Activated B cell treated with CpG ODN at 0.5 μM for 24 hours (primary cell): ENCODE measurements around the gene UTY. TPM values are rescaled to one million over a fixed set of nuclear protein-coding genes. Genes with fewer than 3 reads are reported as not detected.

ENCODE experiments used
- ATAC-seq: fragments of 200-7000 bp; cut with Tn5 transposase; one replicate; pipeline ENCODE4 v1.10.0; 2021; ENCODE audit warnings: low read depth, mild to moderate bottlenecking, moderate library complexity
- CTCF ChIA-PET: fragments of 350-600 bp; sonication (Branson Sonifier 250); formaldehyde crosslinking; loops from one replicate; lab custom pipeline; 2021; ENCODE audit warnings: antibody characterized with exemption; lab: Charles Lee
- POLR2A ChIA-PET: fragments of 350-600 bp; sonication (Branson Sonifier 250); formaldehyde crosslinking; loops from one replicate; lab custom pipeline; 2021; ENCODE audit warnings: antibody characterized with exemption; lab: Charles Lee
- DNase-seq: peaks from one replicate; pipeline ENCODE4 v3.0.0; 2022
- H3K27ac Mint-ChIP-seq: one replicate; pipeline ENCODE4 v1.8.0; 2020; ENCODE audit warnings: mixed read lengths
- H3K27me3 Mint-ChIP-seq: one replicate; pipeline ENCODE4 v1.8.0; 2021; ENCODE audit warnings: mixed read lengths
- H3K36me3 Mint-ChIP-seq: one replicate; pipeline ENCODE4 v1.8.0; 2021; ENCODE audit warnings: low read depth, mixed read lengths
- H3K4me1 Mint-ChIP-seq: one replicate; pipeline ENCODE4 v1.8.0; 2021; ENCODE audit warnings: mixed read lengths
- H3K4me3 Mint-ChIP-seq: one replicate; pipeline ENCODE4 v1.8.0; 2020; ENCODE audit warnings: mild to moderate bottlenecking, mixed read lengths
- H3K9me3 Mint-ChIP-seq: one replicate; pipeline ENCODE4 v1.8.0; 2020; ENCODE audit warnings: mixed read lengths
- intact Hi-C: fragments of 100-400 bp; cut with micrococcal nuclease; formaldehyde crosslinking; loops from one replicate; pipeline ENCODE4 v1.15.1; 2024
- total RNA-seq: library from RNA; stranded (reverse); gene quantifications from 2 replicates; pipeline ENCODE4 v1.2.3, GENCODE V29; 2022
- TF ChIP-seq, protein P1 (sequence below): fragments of 200-600 bp; IDR thresholded peaks from one replicate; pipeline ENCODE4 v1.8.0; 2022; ENCODE audit warnings: antibody characterized with exemption, mild to moderate bottlenecking

UTY gene
- total RNA-seq, 1 donor from 2014 or later: 65.0 TPM

DNA sequence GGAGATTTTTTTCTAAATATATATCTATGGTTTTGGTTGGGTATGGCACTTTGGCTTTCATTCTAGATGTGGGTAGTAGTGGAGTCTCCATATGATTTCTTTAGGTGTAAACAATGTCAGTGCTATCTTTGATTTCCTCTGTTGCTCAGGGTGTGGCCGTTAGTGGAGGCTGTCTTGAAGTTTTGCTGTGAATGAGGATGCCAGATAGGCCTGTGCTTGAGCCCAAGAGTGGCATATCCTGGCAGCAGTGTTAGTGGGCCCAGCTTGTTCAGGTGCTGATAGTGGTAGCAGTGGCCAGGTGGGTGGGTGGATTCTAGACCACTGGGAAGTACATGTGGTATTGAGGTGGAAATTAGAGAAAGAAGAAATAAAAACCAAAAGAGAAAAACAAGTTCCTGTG lies 8.9 kb upstream of the UTY start:
- ATAC-seq (no peak), DNase-seq (no peak)
- Mint-ChIP-seq H3K27ac (no peak overlapping the region), H3K36me3 (no peaks in the 10 kb centered on the region), H3K4me3 (no peak overlapping the region), H3K9me3 (no peaks in the 10 kb centered on the region), H3K27me3 (no peaks in the 10 kb centered on the region), H3K4me1 (no peaks in the 10 kb centered on the region)
- TF ChIP-seq, protein P1, sequence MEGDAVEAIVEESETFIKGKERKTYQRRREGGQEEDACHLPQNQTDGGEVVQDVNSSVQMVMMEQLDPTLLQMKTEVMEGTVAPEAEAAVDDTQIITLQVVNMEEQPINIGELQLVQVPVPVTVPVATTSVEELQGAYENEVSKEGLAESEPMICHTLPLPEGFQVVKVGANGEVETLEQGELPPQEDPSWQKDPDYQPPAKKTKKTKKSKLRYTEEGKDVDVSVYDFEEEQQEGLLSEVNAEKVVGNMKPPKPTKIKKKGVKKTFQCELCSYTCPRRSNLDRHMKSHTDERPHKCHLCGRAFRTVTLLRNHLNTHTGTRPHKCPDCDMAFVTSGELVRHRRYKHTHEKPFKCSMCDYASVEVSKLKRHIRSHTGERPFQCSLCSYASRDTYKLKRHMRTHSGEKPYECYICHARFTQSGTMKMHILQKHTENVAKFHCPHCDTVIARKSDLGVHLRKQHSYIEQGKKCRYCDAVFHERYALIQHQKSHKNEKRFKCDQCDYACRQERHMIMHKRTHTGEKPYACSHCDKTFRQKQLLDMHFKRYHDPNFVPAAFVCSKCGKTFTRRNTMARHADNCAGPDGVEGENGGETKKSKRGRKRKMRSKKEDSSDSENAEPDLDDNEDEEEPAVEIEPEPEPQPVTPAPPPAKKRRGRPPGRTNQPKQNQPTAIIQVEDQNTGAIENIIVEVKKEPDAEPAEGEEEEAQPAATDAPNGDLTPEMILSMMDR: no peak
- ChIA-PET POLR2A (interaction anchor here (1.3 kb wide), 1 partner anchor 9 kb away, joined by 4 read pairs; the partner anchor contains the start of gene UTY), CTCF (no interaction called here)
- intact Hi-C loops: no loop called here

DNA sequence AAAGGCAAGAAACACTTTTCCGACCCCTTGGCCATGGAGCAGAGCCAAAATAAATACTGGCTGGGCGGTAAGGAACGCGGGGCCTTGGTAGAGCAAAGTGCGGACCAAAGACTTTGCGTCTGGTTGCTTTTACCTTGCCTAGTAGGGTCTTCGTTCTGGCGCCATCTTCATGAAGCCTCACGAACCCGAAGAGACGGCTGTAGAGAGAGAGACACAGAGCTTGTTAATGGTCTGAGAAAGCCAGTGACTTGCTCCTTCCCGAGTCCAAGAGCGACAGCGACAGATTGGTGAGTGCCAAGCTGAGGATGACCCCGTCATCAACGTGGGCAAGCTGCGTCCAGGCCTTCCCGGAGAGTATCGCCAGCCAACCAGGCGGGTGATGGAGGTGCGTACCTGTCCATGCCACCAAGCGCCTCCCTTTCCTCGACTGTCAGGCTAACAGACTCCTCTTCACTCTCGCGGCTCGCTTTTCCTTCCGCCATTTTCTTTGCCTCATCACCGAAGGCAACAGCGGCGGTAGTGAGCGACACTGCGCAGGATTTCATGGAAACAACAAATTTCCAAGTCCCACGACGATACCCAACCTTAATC lies 617 bp downstream of the UTY start:
- peak; percentile 27 for DNase-seq
- peak overlapping the region; percentile 93 for H3K4me3 Mint-ChIP-seq
- ChIA-PET CTCF (interaction anchor here (1.6 kb wide), 1 partner anchor 15 kb away, joined by 3 read pairs; no protein-coding TSS in a partner anchor), POLR2A (interaction anchor here (0.6 to 3.0 kb wide), 4 partner anchors 10 to 575 kb away, joined by 4 to 20 read pairs (median 4); partner anchors contain the start of genes DDX3Y and TMSB4Y)
- intact Hi-C loops: loop anchor here (2.0 to 5.0 kb wide), 4 partner anchors 42 to 817 kb away; no protein-coding TSS in a partner anchor
- no peaks in the 10 kb centered on the region for H3K9me3 Mint-ChIP-seq
- TF ChIP-seq, protein P1: no peak
- peaks cover 28% of the 10 kb centered on the region for H3K4me1 Mint-ChIP-seq
- peak overlapping the region; percentile 98 for H3K27ac Mint-ChIP-seq
- ATAC-seq: peak; percentile 58
- no peaks in the 10 kb centered on the region for H3K27me3 Mint-ChIP-seq
- H3K36me3 Mint-ChIP-seq: peaks cover 32% of the 10 kb centered on the region

DNA sequence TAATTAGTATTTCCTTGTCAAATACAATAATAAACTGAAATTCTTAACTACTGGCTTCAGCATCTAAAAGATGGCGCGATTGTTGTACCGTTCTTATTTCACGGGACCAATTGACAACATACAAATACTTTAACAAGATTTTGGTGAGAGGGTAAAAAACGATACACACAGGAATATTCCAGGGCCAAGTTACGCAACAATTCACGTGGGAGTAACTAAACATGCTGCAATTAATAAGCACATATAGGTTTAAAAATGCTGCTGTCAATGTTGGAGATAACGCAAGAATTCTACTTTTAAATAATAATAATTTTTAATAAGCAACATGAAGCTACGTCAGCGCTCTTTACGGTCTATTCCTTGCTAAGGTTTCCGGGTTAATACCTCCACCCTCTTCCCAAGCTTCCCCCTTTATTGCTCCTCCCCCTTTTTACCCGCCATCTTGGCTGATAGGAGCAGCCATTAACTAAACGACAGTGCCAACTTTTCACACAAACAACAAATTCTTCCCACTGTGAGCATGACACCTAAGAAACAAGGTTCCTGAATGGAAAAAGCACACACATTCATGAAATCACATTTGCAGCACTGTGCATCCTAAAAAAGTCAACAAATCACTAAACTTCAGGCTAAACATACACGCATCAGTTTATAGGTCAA lies 1.6 kb downstream of the UTY start:
- intact Hi-C loops: loop anchor here (2.0 to 5.0 kb wide), 4 partner anchors 41 to 816 kb away; no protein-coding TSS in a partner anchor
- ChIA-PET POLR2A (interaction anchor here (0.9 to 3.0 kb wide), 3 partner anchors 11 to 574 kb away, joined by 3 to 20 read pairs (median 5); partner anchors contain the start of genes DDX3Y and TMSB4Y), CTCF (interaction anchor here (1.6 kb wide), 1 partner anchor 14 kb away, joined by 3 read pairs; no protein-coding TSS in a partner anchor)
- TF ChIP-seq, protein P1: no peak
- Mint-ChIP-seq H3K27ac (peak overlapping the region; percentile 98), H3K36me3 (peaks cover 36% of the 10 kb centered on the region), H3K4me1 (peaks cover 34% of the 10 kb centered on the region), H3K4me3 (peak overlapping the region; percentile 93), H3K27me3 (no peaks in the 10 kb centered on the region), H3K9me3 (no peaks in the 10 kb centered on the region)
- DNase-seq (no peak), ATAC-seq (peak; percentile 43)

DNA sequence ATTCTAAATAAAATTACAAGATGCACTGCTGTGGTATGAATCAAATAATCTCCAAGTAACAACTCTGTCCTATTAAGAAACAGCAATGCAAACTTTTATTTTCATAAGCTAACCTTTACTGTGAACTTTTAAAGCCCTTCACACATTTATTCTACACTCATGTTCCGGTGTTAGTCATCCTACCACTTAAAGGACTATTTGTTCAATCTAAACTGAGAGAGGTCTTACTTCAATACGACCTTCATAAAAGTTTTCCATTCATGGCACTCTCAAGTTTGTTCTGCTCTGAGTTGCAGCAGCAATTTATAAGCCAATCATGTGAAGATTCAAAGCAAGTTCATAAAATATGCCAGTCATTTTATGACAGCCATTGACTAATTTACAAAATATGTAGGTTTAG lies 4.8 kb downstream of the UTY start:
- TF ChIP-seq, protein P1: no peak
- Mint-ChIP-seq H3K27ac (no peak overlapping the region), H3K4me3 (no peak overlapping the region), H3K4me1 (peaks cover 42% of the 10 kb centered on the region), H3K36me3 (peaks cover 47% of the 10 kb centered on the region), H3K27me3 (no peaks in the 10 kb centered on the region), H3K9me3 (no peaks in the 10 kb centered on the region)
- intact Hi-C loops: loop anchor here (5.0 kb wide), 3 partner anchors 38 to 813 kb away; no protein-coding TSS in a partner anchor
- DNase-seq (no peak), ATAC-seq (no peak)
- CTCF ChIA-PET: no interaction called here
- POLR2A ChIA-PET: interaction anchor here (0.9 to 1.0 kb wide), 2 partner anchors 131 to 229 kb away, joined by 3 to 5 read pairs; partner anchors contain the start of gene TMSB4Y

DNA sequence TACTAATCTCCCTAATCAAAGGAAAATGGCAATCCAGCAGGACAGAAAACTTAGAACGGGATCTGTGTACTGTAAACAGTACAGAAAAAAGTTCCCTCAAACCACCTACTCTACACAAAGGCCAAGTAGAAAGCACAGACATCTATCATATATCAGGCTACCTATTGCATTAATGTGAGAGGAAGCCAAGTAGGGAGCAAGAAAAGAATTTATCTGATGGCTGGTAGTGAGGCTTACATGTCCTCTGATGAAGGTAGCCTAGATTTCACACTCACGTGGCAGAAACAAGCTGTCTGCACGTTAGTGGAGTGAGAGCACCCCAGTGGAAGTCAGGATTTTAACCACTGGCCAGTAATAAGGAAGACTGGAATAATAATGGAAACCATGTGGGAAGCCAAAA lies 28.3 kb downstream of the UTY start:
- Mint-ChIP-seq H3K27me3 (no peaks in the 10 kb centered on the region), H3K4me1 (peaks cover 30% of the 10 kb centered on the region), H3K27ac (no peak overlapping the region), H3K36me3 (peaks cover 35% of the 10 kb centered on the region), H3K9me3 (no peaks in the 10 kb centered on the region), H3K4me3 (no peak overlapping the region)
- ChIA-PET POLR2A (no interaction called here), CTCF (no interaction called here)
- DNase-seq (no peak), ATAC-seq (no peak)
- intact Hi-C loops: no loop called here
- TF ChIP-seq, protein P1: no peak
